ENCODE results near the gene RNLS. TPM values are rescaled to one million over a fixed set of nuclear protein-coding genes. Genes with fewer than 3 reads are reported as not detected.

RNLS gene
- polyA plus RNA-seq, 3 donors = 3.3 to 3.9 (median 3.7) TPM

GRCh38 chr10:88482220-88482619 lies 100.9 kb downstream of the RNLS start:
- Histone ChIP-seq H3K27ac (ENCODE audit: low read depth in 1 of 2, low read length in 2 of 2) (no peak overlapping the region), H3K9ac (ENCODE audit: insufficient read depth, low read length, poor library complexity, severe bottlenecking) (no peak overlapping the region), H3K4me1 (ENCODE audit: control insufficient read depth in 1 of 2, insufficient read depth in 2 of 2, low read length in 2 of 2) (no peaks in the 10 kb centered on the region), H2AFZ (ENCODE audit: insufficient read depth, low read depth, low read length, poor library complexity, severe bottlenecking) (no peak overlapping the region), H3K4me2 (replicated peaks; ENCODE audit: extremely low read depth, low read length, poor library complexity, severe bottlenecking) (no peak overlapping the region), H3K79me2 (ENCODE audit: insufficient read depth, low read length) (no peaks in the 10 kb centered on the region), H3K27me3 (ENCODE audit: control insufficient read depth in 2 of 2, insufficient read depth in 2 of 2, low read length in 2 of 2) (no peaks in the 10 kb centered on the region), H4K20me1 (ENCODE audit: insufficient read depth, low read length) (no peaks in the 10 kb centered on the region), H3K9me3 (replicated peaks in 1 of 2; ENCODE audit: control insufficient read depth in 1 of 2, insufficient read depth in 1 of 2, low read length in 2 of 2) (no peaks in the 10 kb centered on the region), H3K36me3 (replicated peaks in 1 of 2; ENCODE audit: control insufficient read depth in 1 of 2, insufficient read depth in 2 of 2, low read length in 2 of 2) (no peaks in the 10 kb centered on the region), H3K4me3 (replicated peaks in 1 of 3; ENCODE audit: low read depth in 2 of 3, low read length in 3 of 3) (no peak overlapping the region)
- Mint-ChIP-seq H3K36me3 (peaks cover 0 to 2% of the 10 kb centered on the region in 2 donors), H3K27ac (no peak overlapping the region), H3K9me3 (peaks cover 0 to 4% (median 0%) of the 10 kb centered on the region in 7 donors), H3K27me3 (ENCODE audit: low read depth in 3 of 3) (peaks cover 0 to 1% (median 0%) of the 10 kb centered on the region in 3 donors), H3K4me3 (no peak overlapping the region), H3K4me1 (no peaks in the 10 kb centered on the region)
- DNase-seq = no peak
- TF ChIP-seq CTCF (IDR thresholded peaks at IDR 0.05) = no peak
- intact Hi-C loops (cut with micrococcal nuclease) = no loop called here
- no CpG with 5 or more reads among the region's 2 CpGs for WGBS (ENCODE audit: insufficient coverage)

GRCh38 chr10:88478256-88478655 lies 104.9 kb downstream of the RNLS start:
- intact Hi-C loops (cut with micrococcal nuclease) = no loop called here
- no peaks in the 10 kb centered on the region for H3K79me2 ChIP-seq (ENCODE audit: insufficient read depth, low read length)
- DNase-seq = no peak
- no peak overlapping the region for H3K27ac ChIP-seq (ENCODE audit: low read depth in 1 of 2, low read length in 2 of 2)
- no peaks in the 10 kb centered on the region for H3K27me3 ChIP-seq (ENCODE audit: control insufficient read depth in 2 of 2, insufficient read depth in 2 of 2, low read length in 2 of 2)
- no peaks in the 10 kb centered on the region for H4K20me1 ChIP-seq (ENCODE audit: insufficient read depth, low read length)
- H3K9ac ChIP-seq (ENCODE audit: insufficient read depth, low read length, poor library complexity, severe bottlenecking) = no peak overlapping the region
- Mint-ChIP-seq H3K9me3 (peaks cover 0 to 2% (median 0%) of the 10 kb centered on the region in 7 donors), H3K4me3 (no peak overlapping the region), H3K27ac (no peak overlapping the region), H3K4me1 (peaks cover 7% of the 10 kb centered on the region), H3K36me3 (no peaks in the 10 kb centered on the region), H3K27me3 (ENCODE audit: low read depth in 3 of 3) (peaks cover 0 to 1% (median 0%) of the 10 kb centered on the region in 3 donors)
- H2AFZ ChIP-seq (ENCODE audit: insufficient read depth, low read depth, low read length, poor library complexity, severe bottlenecking) = no peak overlapping the region
- no CpG with 5 or more reads among the region's 2 CpGs for WGBS (ENCODE audit: insufficient coverage)
- no peaks in the 10 kb centered on the region for H3K4me1 ChIP-seq (ENCODE audit: control insufficient read depth in 1 of 2, insufficient read depth in 2 of 2, low read length in 2 of 2)
- no peak overlapping the region for H3K4me3 ChIP-seq (replicated peaks in 1 of 3; ENCODE audit: low read depth in 2 of 3, low read length in 3 of 3)
- no peaks in the 10 kb centered on the region for H3K9me3 ChIP-seq (replicated peaks in 1 of 2; ENCODE audit: control insufficient read depth in 1 of 2, insufficient read depth in 1 of 2, low read length in 2 of 2)
- H3K36me3 ChIP-seq (replicated peaks in 1 of 2; ENCODE audit: control insufficient read depth in 1 of 2, insufficient read depth in 2 of 2, low read length in 2 of 2) = no peaks in the 10 kb centered on the region
- H3K4me2 ChIP-seq (replicated peaks; ENCODE audit: extremely low read depth, low read length, poor library complexity, severe bottlenecking) = no peak overlapping the region
- TF ChIP-seq CTCF (IDR thresholded peaks at IDR 0.05) = no peak

All from CD14-positive monocyte (primary cell).